ENCODE data around the gene CDC42BPA.

CDC42BPA gene

GRCh38 chr1:227227761-227228160 lies 90.5 kb downstream of the CDC42BPA start:
- no peak for TF ChIP-seq CTCF (conservative IDR thresholded peaks at IDR 0.05)
- H3K27ac ChIP-seq, result no peak overlapping the region

- no peak for TF ChIP-seq CTCF (conservative IDR thresholded peaks at IDR 0.05)
- H3K27ac ChIP-seq, result no peak overlapping the region
Observed at GRCh38 chr1:227225715-227226346, 92.5 kb downstream of the CDC42BPA start.

DNA sequence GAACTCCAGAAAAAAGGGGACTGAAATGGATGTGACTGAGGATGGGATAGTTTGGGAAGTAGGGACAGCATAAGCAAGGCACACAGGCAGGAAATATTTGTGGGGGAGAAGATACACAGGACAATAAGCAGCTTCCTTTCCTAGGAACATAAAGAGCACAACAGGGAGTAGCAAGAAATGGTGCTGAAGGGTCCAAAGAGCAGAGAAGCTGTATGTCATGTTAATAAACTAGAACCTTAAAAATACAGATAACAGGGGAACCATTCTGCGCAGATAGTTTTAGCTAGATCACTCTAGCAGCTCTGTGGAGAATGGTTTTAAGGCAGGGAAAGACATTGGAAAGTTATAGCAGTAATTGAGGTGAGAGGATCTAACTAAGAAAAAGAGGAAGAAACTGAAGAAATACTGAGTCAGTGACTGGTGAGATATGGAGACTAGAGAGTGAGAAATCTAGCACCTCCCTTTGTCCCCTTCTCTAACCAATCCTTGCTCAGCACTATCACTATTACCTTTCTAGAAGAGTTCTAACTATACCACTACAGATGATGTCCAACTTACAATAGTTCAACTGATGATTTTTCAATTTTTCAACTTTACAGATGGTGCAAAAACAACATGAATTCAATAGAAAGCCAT lies 95.0 kb downstream of the CDC42BPA start:
- H3K27ac ChIP-seq, result no peak overlapping the region
- TF ChIP-seq CTCF (conservative IDR thresholded peaks at IDR 0.05), result no peak

DNA sequence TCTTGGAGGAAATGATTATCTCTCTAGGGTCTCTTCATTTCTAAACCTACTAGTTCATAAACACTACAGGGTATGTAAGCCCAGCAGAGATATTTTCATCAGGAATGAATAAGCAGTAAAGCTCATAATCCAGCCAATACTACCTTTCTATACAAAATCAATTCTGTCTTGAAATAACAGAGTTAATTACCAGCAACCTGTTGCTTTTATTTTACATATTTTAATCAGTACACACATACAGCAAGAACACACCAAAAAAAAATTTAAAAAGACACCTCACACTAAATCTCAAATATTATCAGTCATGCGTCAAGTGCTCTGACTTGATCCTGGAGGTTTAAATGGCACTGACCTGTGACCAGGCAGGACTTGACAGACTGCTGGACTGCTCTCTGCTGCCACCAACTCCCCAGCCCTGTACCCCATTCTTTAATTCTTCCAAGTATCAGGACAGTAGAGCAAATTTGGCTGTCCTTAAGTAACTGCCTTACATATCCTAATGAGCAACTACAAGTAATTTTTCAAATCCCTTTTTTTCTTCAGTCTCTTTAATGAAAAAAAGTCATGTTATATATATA lies 98.5 kb downstream of the CDC42BPA start:
- H3K27ac ChIP-seq, result no peak overlapping the region
- TF ChIP-seq CTCF (conservative IDR thresholded peaks at IDR 0.05), result no peak

DNA sequence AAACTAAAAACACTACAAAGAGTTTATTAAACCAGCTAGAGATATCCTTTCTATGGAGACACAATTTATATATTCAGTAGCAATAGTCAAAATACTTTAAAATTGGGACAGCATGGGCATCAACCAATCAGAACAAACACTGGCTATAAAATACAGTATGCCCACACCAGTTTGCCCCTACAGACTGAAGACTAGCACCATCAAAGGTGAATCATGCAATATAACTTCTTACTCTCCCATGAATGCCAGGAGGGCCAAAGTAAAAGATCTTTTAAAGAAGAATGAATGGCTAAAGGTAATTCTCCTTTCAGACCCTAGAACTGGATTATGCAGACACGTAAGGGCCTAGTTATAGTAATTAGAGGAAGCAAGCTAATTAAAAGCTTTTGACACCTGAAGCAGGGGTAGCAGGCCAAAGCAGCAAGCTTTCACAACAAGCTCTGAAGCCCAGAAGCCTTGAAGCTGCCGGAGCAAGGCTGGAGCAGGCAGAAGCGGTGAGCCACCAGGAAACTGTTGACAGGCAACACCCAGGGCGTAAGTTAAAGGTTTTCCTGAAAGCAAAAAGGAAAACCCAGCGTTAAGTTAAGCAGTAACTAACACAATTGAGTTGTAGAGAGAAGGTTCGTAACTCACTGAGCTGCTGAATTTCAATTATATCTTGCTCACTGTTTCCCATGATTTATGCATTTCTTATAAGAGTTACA lies 99.3 kb downstream of the CDC42BPA start:
- no peak for TF ChIP-seq CTCF (conservative IDR thresholded peaks at IDR 0.05)
- H3K27ac ChIP-seq, result no peak overlapping the region

DNA sequence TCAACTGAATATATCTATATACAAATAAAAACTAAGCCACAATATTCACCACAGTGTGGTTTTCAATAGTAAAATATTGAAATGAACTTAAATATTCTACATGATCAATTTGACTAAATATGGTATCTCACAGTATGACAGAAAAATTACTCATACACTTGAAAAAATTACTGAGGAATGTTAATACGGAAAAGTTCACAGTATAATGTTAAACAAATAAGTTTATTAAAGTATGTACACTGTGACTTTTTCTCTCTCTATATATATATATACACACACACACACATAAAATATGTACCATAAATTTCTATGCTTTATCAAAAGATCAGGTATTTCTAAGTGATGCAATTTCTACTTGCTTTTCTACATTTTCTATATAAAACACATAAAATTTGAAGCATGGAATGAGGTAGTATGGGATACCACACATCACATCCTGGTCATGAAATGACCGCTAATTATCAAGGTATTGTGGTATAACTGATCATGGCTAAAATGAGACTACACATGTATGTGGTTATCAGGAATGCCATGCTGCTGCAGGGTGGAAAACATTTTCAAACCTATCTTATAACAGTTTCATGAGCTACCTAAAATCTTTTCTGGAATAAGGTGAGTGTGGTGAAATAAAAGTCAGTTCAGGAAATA lies 102.3 kb downstream of the CDC42BPA start:
- H3K27ac ChIP-seq, result no peak overlapping the region
- no peak for TF ChIP-seq CTCF (conservative IDR thresholded peaks at IDR 0.05)

- no peak overlapping the region for H3K27ac ChIP-seq
- no peak for TF ChIP-seq CTCF (conservative IDR thresholded peaks at IDR 0.05)
Observed at GRCh38 chr1:227214207-227214606, 104.1 kb downstream of the CDC42BPA start.

Measured in VCaP (cell line).